ENCODE results near the gene FAM118B. TPM values are rescaled to one million over a fixed set of nuclear protein-coding genes. Genes with fewer than 3 reads are reported as not detected.

FAM118B gene
- total RNA-seq, 4 donors from 2014 or later = 11.4 to 14.2 (median 11.6) TPM

DNA sequence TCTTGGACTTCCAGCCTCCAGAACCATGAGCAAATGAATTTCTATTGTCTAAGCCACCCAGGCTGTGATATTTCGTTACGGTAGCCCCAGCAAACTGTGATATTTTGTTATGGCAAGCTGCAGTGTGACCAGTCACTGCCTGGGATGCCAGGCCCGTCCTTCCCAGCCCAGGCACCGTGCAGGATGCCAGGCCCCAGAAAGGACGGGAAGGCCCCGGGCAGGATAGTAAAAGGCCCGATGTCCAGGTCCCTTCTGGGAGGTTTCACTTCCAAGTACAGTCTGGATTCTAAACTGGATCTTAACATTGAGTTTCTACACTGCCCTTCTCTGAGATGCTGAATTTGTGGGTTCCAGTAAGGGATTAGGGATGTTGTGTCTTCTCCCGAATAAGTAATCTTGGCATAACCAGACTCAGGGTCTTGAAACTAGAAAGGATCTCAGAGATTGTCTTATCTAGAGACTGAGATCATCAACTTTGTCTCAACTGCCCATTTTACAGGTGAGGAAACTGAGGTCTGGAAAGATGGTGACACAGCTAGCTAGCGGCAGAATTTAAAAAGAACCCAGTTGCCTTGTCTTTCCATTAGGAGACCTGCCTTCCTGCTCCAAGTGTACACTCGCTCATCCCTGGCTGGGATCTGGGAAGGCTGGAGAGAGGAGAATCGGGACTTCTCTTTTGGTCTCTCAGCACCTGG is 20.1 kb upstream of the FAM118B start:
- TF ChIP-seq POLR2A (IDR thresholded peaks at IDR 0.05) (no peak), EP300 (IDR thresholded peaks at IDR 0.05) (no peak)
- TF ChIP-seq, protein P1, sequence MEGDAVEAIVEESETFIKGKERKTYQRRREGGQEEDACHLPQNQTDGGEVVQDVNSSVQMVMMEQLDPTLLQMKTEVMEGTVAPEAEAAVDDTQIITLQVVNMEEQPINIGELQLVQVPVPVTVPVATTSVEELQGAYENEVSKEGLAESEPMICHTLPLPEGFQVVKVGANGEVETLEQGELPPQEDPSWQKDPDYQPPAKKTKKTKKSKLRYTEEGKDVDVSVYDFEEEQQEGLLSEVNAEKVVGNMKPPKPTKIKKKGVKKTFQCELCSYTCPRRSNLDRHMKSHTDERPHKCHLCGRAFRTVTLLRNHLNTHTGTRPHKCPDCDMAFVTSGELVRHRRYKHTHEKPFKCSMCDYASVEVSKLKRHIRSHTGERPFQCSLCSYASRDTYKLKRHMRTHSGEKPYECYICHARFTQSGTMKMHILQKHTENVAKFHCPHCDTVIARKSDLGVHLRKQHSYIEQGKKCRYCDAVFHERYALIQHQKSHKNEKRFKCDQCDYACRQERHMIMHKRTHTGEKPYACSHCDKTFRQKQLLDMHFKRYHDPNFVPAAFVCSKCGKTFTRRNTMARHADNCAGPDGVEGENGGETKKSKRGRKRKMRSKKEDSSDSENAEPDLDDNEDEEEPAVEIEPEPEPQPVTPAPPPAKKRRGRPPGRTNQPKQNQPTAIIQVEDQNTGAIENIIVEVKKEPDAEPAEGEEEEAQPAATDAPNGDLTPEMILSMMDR (IDR thresholded peaks at IDR 0.05) = no peak
- Histone ChIP-seq H3K36me3 (peaks cover 0 to 84% (median 0%) of the 10 kb centered on the region in 3 donors), H3K4me3 (no peak overlapping the region), H3K27ac (no peak overlapping the region), H3K27me3 (no peaks in the 10 kb centered on the region), H3K4me1 (peaks cover 0 to 3% (median 0%) of the 10 kb centered on the region in 4 donors), H3K9me3 (no peaks in the 10 kb centered on the region)
- no peak for DNase-seq (ENCODE audit: low spot score in 2 of 2)
- 95 to 97% methylated on average over 11 of the region's 11 CpGs for WGBS, 2 donors

DNA sequence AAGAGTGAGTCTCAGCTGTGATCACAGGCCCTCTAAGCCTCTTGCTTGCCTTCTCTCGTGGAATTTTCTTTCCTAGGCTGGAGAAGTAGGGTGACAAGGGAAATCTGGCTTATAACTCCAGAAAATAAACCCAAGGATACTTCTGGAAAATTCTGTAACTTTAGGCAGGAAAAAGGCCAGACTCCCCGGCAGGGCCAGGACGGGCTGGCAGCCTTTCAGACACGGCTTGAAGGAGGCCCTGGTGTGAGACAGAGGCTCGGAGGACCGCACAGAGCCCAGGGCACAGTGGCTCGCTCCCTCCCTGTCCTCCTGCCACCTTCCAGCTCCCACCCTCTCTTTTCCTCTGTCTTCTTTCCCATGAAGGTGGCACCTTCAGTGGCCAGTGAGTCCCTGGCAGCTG is 19.2 kb upstream of the FAM118B start:
- no peak for TF ChIP-seq EP300 (IDR thresholded peaks at IDR 0.05)
- no peak overlapping the region for H3K4me3 ChIP-seq
- H3K36me3 ChIP-seq = peaks cover 0 to 88% (median 0%) of the 10 kb centered on the region in 3 donors
- no peak overlapping the region for H3K27ac ChIP-seq
- H3K27me3 ChIP-seq = no peaks in the 10 kb centered on the region
- DNase-seq (ENCODE audit: low spot score in 2 of 2) = no peak
- H3K9me3 ChIP-seq = no peaks in the 10 kb centered on the region
- 79 to 86% methylated on average over 7 of the region's 7 CpGs for WGBS, 2 donors
- H3K4me1 ChIP-seq = peaks cover 0 to 3% (median 0%) of the 10 kb centered on the region in 4 donors

DNA sequence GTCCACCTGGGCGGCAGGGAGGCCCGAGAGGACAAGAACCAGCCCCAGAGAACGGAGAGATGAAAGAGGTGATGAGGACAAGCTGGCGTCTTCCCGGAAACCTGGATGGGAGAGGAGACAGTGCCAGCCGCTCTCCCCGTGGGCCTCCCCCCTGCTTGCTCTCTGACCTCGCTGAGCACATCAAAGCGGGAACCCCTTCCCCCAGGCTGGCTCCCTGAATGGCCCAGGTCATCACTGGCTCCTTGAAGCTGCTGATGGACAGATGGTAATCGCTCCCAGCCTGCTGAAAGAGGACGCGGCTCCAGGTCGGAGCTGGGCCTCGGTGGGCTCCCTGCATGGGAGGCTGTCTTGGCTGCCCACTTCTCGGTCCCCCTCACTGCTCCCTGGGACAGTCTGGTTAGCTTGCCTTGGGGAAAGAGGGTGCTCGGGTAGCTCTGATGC is 18.5 kb upstream of the FAM118B start:
- no peaks in the 10 kb centered on the region for H3K27me3 ChIP-seq
- peaks cover 0 to 3% (median 0%) of the 10 kb centered on the region in 4 donors for H3K4me1 ChIP-seq
- 89 to 90% methylated on average over 10 to 15 of the region's 16 CpGs for WGBS, 2 donors
- H3K36me3 ChIP-seq = peaks cover 0 to 88% (median 0%) of the 10 kb centered on the region in 3 donors
- no peak for DNase-seq (ENCODE audit: low spot score in 2 of 2)
- no peak for TF ChIP-seq EP300 (IDR thresholded peaks at IDR 0.05)
- TF ChIP-seq, protein P1 (IDR thresholded peaks at IDR 0.05) = no peak
- TF ChIP-seq POLR2A (IDR thresholded peaks at IDR 0.05) = no peak
- no peak overlapping the region for H3K4me3 ChIP-seq
- no peaks in the 10 kb centered on the region for H3K9me3 ChIP-seq
- no peak overlapping the region for H3K27ac ChIP-seq

DNA sequence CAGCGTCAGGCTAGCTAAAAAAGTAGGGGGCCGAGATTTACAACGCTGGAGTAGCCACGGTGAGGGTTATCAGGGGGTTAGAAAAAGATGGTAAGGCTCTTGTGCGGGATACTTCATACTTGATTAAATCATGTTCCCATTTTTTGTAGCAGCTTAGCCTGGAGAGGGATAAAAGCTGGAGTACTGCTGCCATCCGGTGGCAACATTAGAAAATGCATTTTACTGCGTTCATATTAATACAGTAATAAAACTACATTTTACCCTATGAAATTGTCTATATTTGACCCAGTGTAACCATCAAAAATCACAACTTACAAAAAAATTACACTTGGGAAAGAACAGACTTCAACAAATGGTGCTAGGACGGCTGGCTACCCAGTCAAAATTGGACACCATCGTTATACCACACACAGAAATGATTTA is 17.4 kb upstream of the FAM118B start:
- H3K4me3 ChIP-seq = no peak overlapping the region
- H3K4me1 ChIP-seq = peaks cover 0 to 3% (median 0%) of the 10 kb centered on the region in 4 donors
- H3K27ac ChIP-seq = no peak overlapping the region
- TF ChIP-seq, protein P1 (IDR thresholded peaks at IDR 0.05) = peak; percentile 56 to 85 (median 69)
- TF ChIP-seq EP300 (IDR thresholded peaks at IDR 0.05) = no peak
- no peak for TF ChIP-seq POLR2A (IDR thresholded peaks at IDR 0.05)
- H3K36me3 ChIP-seq = peaks cover 0 to 88% (median 0%) of the 10 kb centered on the region in 3 donors
- no peaks in the 10 kb centered on the region for H3K27me3 ChIP-seq
- 31 to 34% methylated on average over 9 of the region's 9 CpGs for WGBS, 2 donors
- DNase-seq (ENCODE audit: low spot score in 2 of 2) = peak in 1 of 2 donors; percentile 68
- H3K9me3 ChIP-seq = no peaks in the 10 kb centered on the region

DNA sequence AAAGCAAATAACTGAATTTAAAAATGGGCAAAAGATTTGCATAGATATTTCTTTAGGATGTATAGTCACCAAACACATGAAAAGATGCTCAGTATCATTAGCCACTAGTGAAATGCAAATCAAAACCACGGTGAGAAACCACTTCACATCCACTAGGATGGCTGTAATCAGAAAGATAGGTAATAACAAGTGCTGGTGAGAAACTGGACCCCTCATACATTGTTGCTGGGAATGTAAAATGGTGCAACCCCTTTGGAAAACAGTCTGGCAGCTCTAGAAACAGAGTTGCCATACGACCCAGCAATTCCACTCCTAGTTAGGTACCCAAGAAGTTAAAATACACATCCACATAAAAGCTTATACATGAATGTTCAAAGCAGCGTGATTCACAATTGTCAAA is 16.5 kb upstream of the FAM118B start:
- Histone ChIP-seq H3K9me3 (no peaks in the 10 kb centered on the region), H3K36me3 (peaks cover 0 to 88% (median 6%) of the 10 kb centered on the region in 3 donors), H3K27me3 (no peaks in the 10 kb centered on the region), H3K4me3 (no peak overlapping the region), H3K27ac (no peak overlapping the region), H3K4me1 (peaks cover 0 to 3% (median 0%) of the 10 kb centered on the region in 4 donors)
- 95 to 96% methylated on average over 3 of the region's 3 CpGs for WGBS, 2 donors
- TF ChIP-seq EP300 (IDR thresholded peaks at IDR 0.05) (no peak), POLR2A (IDR thresholded peaks at IDR 0.05) (no peak)
- TF ChIP-seq, protein P1 (IDR thresholded peaks at IDR 0.05) = no peak
- no peak for DNase-seq (ENCODE audit: low spot score in 2 of 2)

Data from tibial nerve (tissue), 4 donors.